T-helper 22 cell (primary cell): Measurements from ENCODE around the gene DHX57.

ENCODE experiments used
- DNase-seq: peaks from one replicate; pipeline ENCODE4 v3.0.0-alpha.2; 2020; ENCODE audit warnings: low read depth

DHX57 gene

GRCh38 chr2:38750891-38751595 lies 124.7 kb downstream of the DHX57 start, which contains the start of gene SRSF7:
Gene SRSF7 (minus strand): TSS chr2:38751361. CDS start chr2:38751256, 105 bp downstream.
- peak; percentile 94 for DNase-seq

- DNase-seq = no peak
These were observed 125.5 kb downstream of the DHX57 start for GRCh38 chr2:38750011-38750890.

- no peak for DNase-seq
These were observed 126.6 kb downstream of the DHX57 start for GRCh38 chr2:38748943-38749804.

- no peak for DNase-seq
These were observed 127.3 kb downstream of the DHX57 start for GRCh38 chr2:38748391-38748790.

GRCh38 chr2:38747819-38748218 lies 127.9 kb downstream of the DHX57 start:
- DNase-seq = no peak
